GM18909 (cell line): ENCODE measurements around the gene ERGIC1.

Experiments
- ATAC-seq: cut with Tn5 transposase; IDR thresholded peaks from one replicate; pipeline ENCODE4 v1.9.1; 2021; ENCODE audit warnings: mild to moderate bottlenecking; ENCODE audit not compliant: unreplicated experiment, poor library complexity

Gene ERGIC1

GRCh38 chr5:172825610-172826204 is 8.3 kb upstream of the ERGIC1 start:
- no peak for ATAC-seq

- no peak for ATAC-seq
Observed at GRCh38 chr5:172827841-172828240, 6.2 kb upstream of the ERGIC1 start.

GRCh38 chr5:172828911-172829431 is 5.1 kb upstream of the ERGIC1 start:
- ATAC-seq, result no peak

- ATAC-seq, result no peak
Observed at GRCh38 chr5:172830275-172830799, 3.7 kb upstream of the ERGIC1 start.

- no peak for ATAC-seq
Observed at GRCh38 chr5:172830876-172831662, 3.0 kb upstream of the ERGIC1 start.

GRCh38 chr5:172832383-172833315 is 1.4 kb upstream of the ERGIC1 start:
- ATAC-seq, result no peak

- ATAC-seq, result no peak
Observed at GRCh38 chr5:172833372-172833685, 722 bp upstream of the ERGIC1 start.

- peak; percentile 9 for ATAC-seq
Observed at GRCh38 chr5:172834415-172835289, 601 bp downstream of the ERGIC1 start.

- no peak for ATAC-seq
Observed at GRCh38 chr5:172835290-172835993, 1.4 kb downstream of the ERGIC1 start.

GRCh38 chr5:172835994-172836356 is 1.9 kb downstream of the ERGIC1 start:
- no peak for ATAC-seq

GRCh38 chr5:172837640-172838039 is 3.6 kb downstream of the ERGIC1 start:
- ATAC-seq, result peak; percentile 87

GRCh38 chr5:172838151-172838875 is 4.3 kb downstream of the ERGIC1 start:
- ATAC-seq, result no peak

- no peak for ATAC-seq
Observed at GRCh38 chr5:172839669-172840431, 5.8 kb downstream of the ERGIC1 start.

GRCh38 chr5:172840432-172841154 is 6.5 kb downstream of the ERGIC1 start:
- no peak for ATAC-seq

GRCh38 chr5:172841256-172841655 is 7.2 kb downstream of the ERGIC1 start:
- no peak for ATAC-seq

GRCh38 chr5:172843825-172844576 is 9.9 kb downstream of the ERGIC1 start:
- no peak for ATAC-seq

GRCh38 chr5:172844577-172844838 is 10.5 kb downstream of the ERGIC1 start:
- ATAC-seq, result no peak
